T-helper 22 cell (primary cell): ENCODE data around the gene MORN1.

Experiments
- DNase-seq: peaks from one replicate; pipeline ENCODE4 v3.0.0-alpha.2; 2020; ENCODE audit warnings: low read depth

Gene MORN1

DNA sequence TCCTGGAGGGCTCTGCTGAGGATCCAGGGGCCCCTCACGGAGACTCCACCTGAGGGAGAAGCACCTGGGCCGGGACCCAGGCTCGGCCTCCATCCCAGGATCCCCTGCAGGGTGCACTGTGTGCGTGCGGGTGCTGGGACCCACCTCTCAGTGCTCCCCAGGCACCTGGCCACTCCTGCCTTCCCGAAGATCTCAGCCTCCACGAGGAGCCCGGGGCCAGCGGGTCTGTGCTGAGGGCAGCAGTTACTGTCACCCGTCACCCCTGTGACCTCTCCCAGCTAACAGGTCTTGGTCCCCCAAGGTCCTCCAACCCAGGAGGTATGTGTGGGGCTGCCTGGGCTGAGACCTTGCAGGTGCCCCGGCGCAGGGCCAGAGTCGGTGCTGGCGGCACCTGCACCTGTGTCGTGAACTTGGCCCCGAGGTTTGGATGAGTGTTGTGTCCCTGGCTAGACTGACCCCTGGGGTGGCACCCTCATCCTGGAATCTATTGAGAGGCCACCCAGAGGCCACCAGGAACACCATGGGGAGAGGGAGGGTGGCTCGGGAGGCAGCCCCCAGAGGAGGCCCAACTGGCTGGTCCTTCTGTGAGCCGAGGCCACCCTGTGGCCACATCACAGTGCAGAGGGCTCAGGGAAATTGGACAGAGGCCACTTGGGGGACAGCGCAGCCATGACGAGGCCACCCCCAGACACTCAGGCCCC is 17.7 kb downstream of the MORN1 start:
- no peak for DNase-seq

DNA sequence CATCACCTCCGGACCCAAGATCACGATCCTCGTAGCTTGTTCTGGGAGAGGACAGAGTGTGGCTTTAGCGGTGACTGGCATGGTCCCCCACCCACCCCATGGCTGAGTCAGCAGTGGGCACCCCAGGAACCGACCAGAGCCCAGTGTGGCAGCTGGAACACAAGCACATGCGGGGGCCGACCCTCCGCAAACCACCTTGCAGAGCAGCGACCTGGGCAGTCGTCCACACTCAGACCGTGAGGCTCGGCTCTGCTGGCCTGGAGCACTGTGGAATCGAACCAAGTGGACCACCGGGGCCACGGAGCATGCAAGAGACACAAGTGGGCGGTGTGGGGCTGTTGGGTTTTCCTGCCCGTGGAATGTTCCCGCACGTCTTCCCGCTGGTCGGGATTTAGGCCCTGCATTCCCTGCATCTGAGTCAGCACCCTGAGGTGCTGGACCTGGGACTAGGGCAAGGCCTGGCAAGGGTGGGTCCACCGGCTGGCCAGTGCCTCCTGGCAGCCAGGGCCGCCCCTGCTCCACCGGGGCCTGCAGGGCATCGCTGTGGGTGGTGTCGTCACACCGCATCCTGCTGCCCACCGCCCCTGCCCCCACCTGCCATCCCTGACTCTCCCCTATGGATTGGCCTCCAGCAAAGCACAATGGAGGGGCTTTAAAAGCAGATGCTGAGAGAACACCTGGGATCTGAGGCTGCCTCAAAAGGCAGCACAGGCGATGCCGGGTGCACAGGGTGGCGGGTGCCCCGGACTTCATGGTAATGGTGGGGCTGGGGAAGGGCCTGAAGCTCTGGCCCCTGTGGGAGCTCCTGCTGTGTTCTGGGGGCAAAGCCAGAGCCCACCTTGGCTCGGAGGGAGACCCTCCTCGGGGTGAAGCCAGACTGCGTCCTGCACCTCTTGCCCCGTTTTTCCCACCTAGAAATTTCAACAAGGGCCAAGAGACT is 18.5 kb downstream of the MORN1 start:
- no peak for DNase-seq

DNA sequence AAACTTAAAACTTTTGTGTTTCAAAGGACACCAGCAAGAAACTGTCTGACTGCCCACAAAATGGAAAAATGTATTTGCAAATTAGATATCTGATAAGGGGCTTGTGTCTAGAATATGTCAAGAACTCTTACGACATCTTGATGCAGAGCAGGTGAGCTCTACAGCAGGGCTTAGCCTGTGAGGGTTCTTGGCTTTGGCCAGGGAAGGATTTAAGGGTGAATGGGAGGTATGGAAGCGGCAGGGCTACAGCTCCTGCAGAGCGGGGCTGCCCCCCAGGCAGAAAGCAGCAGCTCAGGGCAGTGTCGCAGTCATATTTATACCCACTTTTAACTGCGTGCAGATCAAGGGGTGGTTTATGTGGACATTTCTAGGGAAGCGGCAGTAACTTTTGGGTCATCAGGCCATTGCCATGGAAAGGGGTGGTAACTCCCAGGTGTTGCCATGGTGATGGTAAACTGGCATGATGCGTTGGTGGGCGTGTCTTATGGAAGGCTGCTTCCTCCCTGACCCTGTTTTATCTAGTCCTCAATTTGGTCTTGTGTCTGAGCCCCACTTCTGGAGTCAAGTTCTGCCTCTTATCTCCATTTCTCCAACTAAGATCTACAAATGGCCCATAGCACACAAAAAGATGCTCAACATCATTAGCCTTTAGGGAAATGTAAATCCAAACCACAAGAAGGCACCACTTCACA is 23.2 kb downstream of the MORN1 start:
- DNase-seq = no peak

DNA sequence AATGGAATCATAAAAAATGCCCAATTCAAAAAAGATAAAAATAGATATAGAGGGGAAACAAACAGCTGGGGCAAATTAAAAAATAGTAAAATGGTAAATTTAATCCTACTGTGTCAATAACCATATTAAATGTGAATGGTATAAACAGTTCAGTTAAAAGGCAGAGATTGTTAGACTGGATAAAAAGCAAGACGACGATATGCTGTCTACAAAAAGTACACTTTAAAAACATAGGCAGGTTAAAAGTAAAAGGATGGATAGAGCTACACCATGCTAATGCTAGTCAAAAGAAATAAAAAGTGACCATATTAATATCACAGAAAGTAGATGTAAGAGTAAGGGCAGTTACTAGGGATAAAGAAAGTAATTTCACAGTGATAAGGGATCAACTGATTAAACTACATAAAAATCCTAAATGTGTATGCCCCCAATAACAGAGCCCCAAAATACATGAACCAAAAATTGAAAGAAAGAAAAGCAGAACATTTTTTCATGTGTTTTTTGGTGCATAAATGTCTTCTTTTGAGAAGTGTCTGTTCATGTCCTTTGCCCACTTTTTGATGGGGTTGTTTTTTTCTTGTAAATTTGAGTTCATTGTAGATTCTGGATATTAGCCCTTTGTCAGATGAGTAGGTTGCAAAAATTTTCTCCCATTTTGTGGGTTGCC is 27.4 kb downstream of the MORN1 start:
- DNase-seq = no peak

DNA sequence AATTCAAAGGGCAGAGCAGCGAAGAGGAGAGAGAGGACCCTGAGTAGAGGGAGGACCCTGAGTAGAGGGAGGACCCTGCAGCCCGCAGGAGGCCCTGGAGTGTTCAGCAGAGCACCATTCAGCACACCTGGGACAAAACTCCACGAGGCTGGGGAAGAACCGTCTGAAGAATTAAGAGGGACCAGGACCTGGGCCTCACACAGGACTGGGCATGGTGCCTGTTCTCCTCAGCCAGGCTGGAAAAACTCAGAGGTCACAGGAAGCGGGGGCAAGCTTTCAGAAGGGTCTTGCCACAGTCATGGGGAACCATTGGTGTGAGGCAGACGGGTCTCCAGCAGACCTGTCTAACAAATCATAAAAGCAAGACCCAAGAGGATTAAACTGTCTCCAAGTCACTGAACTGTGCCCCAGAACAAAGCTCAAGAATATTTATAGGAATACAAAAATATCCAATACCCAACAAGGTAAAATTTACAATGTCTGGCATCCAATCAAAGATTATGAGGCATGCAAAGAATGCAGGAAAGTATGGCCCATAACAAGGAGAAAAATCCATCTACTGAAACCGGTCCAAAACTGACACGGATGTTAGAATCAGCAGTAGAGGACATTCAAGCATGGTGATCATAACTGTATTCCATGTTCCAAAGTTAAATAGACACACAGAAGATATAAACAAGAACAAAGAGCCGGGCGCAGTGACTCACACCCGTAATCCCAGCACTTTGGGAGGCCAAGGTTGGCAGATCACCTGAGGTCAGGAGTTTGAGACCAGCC is 30.6 kb downstream of the MORN1 start:
- DNase-seq = no peak

DNA sequence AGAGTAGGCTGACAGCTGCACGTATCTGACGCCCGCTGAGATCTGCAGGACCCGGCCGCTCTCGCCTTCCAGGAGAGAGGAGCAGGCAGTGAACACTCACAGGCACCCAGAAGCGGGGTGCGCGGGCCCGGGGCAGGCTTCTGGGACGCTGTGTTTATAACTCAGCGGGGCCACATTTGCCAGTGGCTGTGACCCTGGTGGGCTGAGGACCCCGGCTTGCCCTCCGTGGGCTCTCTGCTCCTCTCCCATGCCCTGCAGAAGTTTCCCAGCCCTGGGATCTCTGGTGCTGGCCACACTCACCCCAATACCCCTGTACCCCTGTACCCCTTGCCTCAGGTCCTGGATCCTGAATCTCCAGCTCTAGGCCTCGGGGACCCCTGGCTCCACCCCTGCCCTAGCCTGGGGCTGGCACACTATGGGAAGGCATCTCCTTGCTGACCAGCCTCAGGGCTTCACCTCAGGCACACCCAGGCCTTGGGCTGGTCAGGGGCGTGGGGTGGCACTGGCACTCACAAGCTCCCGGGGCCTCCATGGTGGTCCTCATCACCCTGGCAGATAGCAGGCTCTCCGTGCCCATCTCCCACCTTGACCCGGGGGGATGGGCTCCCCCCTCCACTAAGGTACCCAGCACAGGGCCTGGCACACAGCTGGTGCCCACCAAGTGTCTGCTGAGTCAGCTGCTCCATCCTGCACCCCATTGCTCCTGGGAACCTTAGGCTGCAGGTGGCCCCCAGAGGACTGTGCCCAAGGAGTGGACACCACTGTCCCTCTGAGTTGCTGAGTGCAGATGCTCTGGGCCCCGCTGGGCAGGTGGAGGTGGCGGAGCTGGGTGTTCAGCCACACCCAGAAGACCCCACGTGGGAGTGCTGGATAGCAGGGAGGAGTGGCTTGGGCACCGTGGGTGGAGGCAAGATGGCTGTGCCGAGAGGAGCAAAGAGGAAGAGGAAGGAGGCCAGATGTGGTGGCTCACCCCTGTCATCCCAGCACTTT is 32.4 kb downstream of the MORN1 start:
- no peak for DNase-seq

DNA sequence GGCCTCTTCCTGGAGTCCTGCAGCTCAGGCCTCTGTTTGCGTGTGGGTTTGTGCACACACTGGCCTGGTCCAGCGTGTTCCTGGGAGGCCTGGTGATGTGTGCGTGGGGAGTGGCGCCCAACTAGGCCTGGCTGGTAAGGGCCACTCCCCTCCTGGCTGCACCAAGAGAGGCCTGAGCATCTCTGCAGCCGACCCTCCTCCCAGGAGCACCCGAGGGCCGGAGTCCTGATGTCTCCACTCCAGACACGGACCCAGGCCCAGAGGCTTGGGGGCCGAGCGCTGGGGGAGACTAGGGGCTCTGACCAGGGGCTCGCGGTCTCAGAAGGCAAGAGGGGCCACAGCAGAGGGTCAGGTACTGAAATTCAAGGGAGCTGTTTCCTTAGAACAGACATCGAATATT is 33.3 kb downstream of the MORN1 start:
- no peak for DNase-seq

DNA sequence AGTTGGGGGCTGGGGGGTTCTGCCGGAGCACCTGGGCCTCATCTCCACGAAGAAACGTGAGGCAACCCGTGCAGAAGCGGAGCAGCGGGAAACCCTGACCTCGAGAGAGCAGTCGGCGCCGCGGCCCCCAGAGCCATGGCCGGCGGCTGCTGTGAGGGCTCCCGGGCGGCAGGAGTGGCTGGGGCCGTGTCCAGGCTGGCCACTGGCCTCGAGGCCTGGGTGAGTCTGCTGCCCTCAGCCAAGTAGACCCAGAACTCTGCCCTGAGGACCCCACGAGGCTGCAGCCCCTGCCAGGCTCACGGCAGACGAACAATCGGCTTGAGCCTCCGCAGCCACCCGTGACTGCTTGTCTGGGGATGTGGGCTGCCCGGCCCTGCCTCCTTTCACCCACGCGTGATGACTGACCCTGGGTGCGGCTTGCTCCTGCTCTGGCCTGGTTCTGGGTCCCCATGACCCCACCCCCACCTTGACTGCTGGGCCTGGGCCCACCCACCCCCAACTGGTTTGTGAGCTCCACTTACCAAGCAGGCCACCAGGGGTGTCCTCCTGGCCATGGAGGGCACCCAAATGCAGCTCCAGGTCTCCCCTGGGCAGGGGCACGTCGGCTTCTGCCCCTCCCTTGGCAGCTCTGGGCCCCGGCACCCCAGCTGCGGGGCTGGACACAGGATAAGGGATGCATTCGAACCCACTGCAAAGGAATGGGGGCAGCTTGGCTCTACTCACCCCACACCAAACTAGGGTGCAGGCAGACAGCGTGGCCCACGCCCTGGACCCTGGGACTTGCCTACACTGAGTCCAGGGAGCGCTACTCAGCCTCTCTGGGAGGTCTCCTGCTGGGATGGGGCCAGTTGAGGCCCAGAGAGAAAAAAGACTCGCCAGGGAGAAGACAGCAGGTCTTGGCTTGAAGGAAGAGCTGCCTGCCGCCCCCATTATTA is 34.2 kb downstream of the MORN1 start:
- no peak for DNase-seq

DNA sequence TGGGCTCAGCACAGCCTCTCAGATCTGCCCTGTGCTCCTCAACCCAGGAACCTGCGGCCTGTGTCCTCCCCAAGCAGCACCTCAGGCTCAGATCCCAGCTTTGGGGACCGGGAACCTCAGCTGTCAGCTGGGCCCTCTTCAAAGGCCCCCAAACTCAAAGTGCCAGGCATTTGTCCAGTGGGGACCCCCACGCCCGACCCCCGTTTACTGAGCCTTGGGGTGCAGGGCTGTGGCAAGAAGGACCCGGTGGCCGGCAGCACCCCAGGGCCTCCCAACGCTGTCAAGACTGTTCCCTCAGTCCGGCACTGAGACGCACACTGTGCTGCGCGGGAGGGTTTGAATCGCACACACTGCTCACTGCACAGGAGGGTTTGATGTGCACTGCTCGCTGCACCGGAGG is 35.0 kb downstream of the MORN1 start:
- no peak for DNase-seq

DNA sequence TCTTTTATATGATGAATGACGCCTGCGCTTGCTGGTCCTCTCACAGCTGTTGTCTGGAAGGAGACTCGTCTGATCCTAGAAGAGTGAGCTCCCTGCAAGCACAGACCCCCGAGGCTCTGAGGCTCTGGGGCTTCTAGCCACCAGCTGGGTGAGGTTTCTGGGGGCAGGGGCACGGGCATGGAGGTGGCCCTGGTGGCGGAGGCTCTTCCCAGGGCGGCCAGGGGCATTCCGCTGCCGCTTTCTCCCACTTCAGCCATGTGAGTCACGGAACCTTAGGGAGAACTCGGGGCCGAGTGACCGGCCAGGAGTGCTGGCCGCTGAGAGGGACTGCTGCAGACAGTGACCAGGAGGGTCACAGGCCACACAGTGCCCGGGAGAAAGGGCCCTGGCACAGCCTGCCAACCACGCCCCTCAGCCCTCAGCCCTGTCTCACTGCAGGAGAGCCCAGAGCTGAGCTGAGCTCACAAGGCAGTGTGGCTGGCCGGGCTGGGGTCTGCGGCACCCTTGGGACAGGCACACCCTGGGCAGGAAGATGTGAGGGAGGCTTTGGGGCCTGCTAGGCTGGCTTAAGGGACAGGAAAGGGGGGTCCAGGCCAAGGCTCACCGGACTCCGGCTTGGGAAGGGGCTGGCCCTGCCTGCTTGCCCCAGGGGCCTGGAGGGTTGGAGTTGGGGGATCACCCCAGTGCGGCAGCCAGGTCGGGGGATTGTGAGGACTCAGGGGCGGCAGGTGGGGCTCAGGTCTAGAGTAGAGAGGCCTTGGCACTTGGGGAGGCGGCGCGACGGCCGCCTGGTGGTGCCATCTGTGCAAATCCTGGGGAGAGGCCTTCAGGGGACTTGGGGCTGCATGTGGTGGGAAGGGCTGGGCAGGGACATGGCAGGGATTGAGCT is 35.7 kb downstream of the MORN1 start:
- no peak for DNase-seq

DNA sequence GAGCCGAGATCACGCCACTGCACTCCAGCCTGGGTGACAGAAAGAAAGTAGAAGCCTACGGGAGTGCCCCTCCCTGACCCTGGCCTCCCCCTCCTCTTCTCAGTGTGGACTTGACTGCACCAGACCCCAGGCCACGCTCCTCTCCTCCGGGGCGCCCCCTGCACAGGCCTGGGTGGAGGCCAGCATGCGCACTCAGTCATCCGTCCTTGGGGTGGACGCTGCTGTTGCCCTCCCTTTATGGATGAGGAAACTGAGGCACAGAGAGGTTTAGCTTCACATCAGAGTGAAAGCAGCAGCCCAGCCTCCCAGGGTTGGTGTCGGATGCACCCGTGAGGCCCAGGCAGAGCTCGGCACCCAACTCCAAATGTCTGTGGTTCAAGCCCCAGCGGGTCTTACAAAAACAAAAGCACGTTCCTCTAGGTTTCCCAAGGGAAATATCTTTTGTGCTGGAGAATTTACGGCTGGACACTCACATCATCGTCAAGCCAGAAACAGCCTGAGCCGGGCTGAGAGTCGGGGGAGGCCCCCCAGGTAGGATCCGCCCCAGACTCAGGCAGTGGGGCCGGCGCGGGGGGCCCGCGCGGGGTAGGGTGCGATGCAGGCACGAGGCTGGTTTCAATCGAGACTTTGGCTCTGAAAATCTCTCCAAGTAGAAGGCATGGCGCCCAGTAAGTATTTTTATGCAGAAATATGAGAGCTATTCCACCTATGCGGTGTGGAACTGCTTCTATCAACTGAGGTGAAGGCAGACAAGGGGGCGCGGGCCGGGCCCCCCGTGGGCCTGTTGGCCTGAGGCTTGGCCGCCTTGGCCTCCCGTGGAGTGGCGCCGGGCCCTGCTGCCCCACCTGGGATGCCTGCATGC is 36.6 kb downstream of the MORN1 start:
- no peak for DNase-seq

DNA sequence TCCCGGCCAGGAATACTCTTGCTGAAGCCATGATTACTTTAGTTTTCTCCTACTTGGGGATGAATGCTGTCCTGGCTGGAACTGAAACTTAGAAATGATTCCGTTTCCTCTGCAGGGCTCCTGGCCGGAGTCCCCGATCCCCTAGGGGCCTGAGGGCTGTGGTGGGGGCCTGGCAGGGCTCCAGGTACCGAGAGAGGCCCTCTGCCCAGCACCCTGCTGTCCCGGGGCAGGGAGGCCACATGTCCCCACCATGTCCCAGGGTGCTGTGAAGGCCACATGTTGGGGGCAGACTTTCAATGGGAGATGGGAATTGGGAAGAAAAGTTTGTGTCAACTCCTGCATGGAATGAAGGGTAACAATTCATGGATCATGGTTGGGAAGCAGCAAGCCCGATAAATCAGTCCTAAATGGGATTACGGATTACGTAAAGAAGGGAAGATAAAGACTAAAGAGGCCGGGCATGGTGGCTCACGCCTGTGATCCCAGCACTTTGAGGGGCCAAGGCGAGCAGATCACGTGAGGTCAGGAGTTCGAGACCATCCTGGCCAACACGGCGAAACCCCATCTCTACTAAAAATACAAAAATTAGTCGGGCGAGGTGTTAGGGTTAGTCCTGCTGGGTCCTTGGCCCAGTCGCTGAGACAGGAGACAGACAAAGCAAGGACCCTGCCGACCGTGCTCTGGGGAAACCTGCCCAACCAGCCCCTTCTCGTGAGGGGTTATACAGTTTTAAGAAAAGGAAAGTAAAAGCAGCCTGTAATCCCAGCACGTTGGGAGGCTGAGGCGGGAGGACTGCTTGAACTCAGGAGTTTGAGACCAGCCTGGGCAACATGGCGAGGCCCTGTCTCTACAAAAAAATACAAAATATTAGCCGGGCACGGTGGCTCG is 37.6 kb downstream of the MORN1 start:
- no peak for DNase-seq

DNA sequence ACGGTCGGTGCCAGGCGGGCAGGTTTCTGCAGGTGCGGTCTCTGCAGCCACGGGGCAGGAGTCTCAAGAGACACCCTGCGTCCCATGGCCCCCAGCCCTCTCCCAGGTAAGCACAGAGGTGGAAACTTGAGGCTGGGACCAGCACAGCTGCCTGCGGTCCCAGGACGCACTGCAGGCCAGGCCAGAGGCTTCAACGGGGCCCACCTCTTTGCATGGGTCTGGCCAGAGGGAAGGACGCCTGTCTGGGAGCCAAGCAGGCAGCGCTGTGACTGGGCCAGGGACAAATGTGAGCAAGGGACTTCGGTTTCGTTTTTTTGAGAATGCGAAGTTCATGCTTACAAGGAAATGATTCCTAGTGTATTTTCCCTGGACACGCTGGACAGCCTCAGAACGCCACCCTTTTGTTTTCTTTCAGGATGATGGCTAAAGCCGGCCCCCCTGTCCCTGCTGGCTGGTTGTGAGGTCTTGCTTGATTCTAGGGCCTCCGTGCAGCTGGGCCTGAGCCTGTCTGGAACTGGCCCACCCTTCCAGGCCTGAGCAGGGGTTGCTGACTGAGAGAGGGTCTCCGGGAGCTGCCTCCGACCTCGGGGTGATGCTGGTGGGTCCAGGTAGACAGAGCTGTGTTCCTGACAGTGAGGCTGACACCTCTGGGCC is 38.3 kb downstream of the MORN1 start:
- no peak for DNase-seq

DNA sequence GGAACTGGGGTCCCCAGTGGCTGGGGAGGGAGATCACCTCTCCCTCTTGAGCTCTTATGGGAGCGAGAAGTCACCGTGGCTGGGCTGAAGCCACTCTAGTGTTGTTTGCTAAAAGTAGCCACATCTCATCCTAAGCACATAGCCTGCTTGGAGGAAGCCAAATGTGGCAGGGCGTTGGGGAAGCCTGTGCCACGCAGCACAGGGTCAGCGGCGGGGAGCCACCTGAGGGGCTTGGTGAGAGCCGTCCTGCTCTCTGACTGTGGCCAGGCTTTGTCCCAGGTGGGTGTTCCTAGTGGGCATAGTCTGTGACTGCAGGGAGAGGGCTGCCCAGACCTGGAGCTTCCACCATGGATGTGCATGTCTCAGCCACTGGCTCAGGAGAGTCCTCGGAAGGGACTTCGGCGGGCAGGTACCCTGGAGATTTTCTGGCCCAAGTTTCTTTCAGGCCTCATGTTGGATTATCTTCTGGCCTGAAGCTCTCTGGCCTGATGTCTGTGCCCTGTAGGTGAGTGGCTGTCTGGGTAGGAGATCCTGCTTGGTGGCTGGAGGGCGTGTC is 38.9 kb downstream of the MORN1 start:
- no peak for DNase-seq

DNA sequence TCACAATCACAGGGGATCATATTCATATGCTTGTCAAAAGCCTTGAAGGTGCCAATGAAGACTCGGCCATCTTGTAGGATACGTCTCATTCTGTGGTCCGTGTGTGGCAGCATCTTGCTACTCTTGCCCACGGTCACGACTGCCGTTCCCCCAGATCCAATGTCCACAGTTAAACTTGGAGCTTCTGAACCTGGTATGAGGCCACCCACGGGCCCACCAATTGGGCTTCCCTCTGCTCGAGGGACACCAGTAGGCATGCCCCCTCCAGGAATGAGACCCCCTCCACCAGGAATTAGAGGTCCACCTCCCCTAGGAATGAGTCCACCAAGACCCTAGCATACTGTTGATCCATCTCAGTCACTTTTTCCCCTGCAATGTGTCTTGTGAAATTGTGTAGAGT is 39.6 kb downstream of the MORN1 start:
- DNase-seq = no peak
